Measurements from ENCODE around the gene ANO1. TPM values are rescaled to one million over a fixed set of nuclear protein-coding genes. Genes with fewer than 3 reads are reported as not detected.

ANO1 gene
- total RNA-seq, 1 experiment from 2014 or later: 41.7 TPM

DNA sequence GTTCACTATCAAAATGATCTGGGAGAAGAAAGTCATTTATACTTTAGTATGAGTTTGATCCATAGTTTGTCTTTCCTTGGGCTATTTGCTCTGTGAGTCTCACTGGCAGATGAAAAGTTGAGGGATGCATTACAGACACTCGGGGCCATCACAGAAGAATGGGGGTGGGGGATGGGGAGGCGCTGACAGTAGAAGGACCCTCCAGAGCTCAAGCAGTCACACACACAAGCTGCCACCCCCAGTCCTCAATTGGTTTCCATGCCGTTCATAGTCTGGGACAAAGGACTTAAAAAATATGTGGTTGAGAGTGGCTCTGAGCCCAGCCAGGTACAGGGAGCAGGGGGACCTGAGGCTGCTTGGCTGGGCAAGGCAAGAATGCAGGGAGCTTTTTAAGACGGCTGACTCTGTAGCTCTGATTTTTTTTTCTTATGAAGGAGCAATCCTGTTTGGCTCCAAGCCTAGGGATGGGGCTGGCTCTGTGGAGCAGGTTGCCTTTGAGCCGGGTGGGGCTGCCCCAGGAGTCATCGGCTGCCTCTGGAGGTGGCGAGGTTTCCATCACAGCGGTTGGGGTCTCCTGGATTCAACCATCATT, 13.3 kb upstream of the ANO1 start:
- no peak for ATAC-seq
- Histone ChIP-seq H3K9ac (ENCODE audit: low read length) (peak overlapping the region; percentile 18; the same call in 1 of the 2 replicates), H4K20me1 (ENCODE audit: insufficient read depth) (no peaks in the 10 kb centered on the region), H3K4me2 (ENCODE audit: low read length) (peak overlapping the region; percentile 21), H3K9me3 (ENCODE audit: control insufficient read depth in 1 of 2, insufficient read depth in 1 of 2, low read depth in 1 of 2, low read length in 2 of 2) (no peaks in the 10 kb centered on the region), H3K4me3 (replicated peaks in 1 of 2; ENCODE audit: low read depth in 1 of 2, low read length in 2 of 2) (no peak overlapping the region), H3K27ac (ENCODE audit: low read depth, low read length) (no peak overlapping the region; the same call in 1 of the 2 replicates), H3K9me2 (ENCODE audit: insufficient read depth) (no peaks in the 10 kb centered on the region), H3K4me1 (ENCODE audit: control insufficient read depth in 1 of 2, insufficient read depth in 2 of 2, low read length in 2 of 2) (peaks cover 41 to 58% of the 10 kb centered on the region in 2 experiments), H3K27me3 (ENCODE audit: insufficient read depth, low read length) (no peaks in the 10 kb centered on the region), H3K79me2 (ENCODE audit: insufficient read depth, low read length) (no peaks in the 10 kb centered on the region), H2AFZ (ENCODE audit: low read depth, low read length, poor library complexity, severe bottlenecking) (no peak overlapping the region), H3K36me3 (ENCODE audit: control insufficient read depth in 1 of 2, insufficient read depth in 2 of 2, low read length in 2 of 2) (no peaks in the 10 kb centered on the region)
- TF ChIP-seq EGR1 (IDR thresholded peaks at IDR 0.05; ENCODE audit: low read depth): no peak
- TF ChIP-seq ZFX (IDR thresholded peaks at IDR 0.05): no peak
- no peak for TF ChIP-seq YY1 (IDR thresholded peaks at IDR 0.05; ENCODE audit: extremely low read depth, insufficient replicate concordance, low read depth, low read length)
- POLR2A ChIA-PET: no interaction called here
- CTCF ChIA-PET: no interaction called here
- BruUV-seq (replicated peaks): no TSS peak
- RAD21 ChIA-PET (ENCODE audit: low non-redundant PET in 1 of 2, low total read pairs in 2 of 2, uncharacterized antibody in 2 of 2, unreplicated experiment in 2 of 2): no interaction called here
- intact Hi-C loops (cut with micrococcal nuclease): loop anchor here (5.0 kb wide), 1 partner anchor 118 kb away; no protein-coding TSS in a partner anchor
- DNase-seq (ENCODE audit: low read depth, low spot score): no peak

DNA sequence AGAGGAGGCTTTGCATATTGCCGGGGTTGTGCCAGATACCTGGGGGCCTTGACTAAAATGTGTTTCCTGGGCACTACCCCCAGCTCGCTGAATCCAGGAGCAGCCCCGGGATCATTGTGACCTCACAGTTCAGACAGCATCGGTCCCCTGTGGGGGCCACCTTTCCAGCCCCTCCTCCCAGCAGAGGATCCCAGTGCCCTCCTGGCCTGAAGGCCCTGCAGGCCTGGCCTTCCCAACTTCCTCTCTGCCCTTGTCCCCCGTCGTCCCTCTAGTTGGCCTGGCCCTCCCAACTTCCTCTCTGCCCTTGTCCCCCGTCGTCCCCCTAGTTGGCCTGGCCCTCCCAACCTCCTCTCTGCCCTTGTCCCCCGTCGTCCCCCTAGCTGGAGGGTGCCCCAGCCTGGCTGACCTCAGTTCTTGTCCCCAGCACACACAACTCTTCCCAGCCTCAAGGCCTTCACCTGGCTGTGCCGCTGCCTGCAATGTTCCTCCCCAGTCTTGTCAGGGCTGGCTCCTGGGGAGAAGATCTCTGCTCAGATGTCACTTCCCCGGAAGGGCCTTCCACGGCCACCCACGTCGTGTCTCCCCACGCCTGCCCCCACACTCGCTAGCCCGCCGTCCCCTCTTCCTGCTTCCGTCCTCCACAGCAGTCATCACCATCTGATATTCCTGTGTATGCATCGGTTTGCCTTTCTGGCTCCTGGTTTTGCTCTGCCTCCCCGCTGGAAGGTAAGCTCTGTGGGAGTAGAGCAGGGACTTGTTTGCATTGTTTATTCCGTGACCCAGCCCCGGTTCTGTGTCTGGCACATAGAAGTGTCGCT, 12.6 kb upstream of the ANO1 start:
- ChIA-PET POLR2A (no interaction called here), CTCF (no interaction called here), RAD21 (ENCODE audit: low non-redundant PET in 1 of 2, low total read pairs in 2 of 2, uncharacterized antibody in 2 of 2, unreplicated experiment in 2 of 2) (no interaction called here)
- Histone ChIP-seq H3K4me1 (ENCODE audit: control insufficient read depth in 1 of 2, insufficient read depth in 2 of 2, low read length in 2 of 2) (peaks cover 41 to 55% of the 10 kb centered on the region in 2 experiments), H3K27ac (ENCODE audit: low read depth, low read length) (no peak overlapping the region; the same call in 1 of the 2 replicates), H2AFZ (ENCODE audit: low read depth, low read length, poor library complexity, severe bottlenecking) (no peak overlapping the region), H3K79me2 (ENCODE audit: insufficient read depth, low read length) (no peaks in the 10 kb centered on the region), H3K9me3 (ENCODE audit: control insufficient read depth in 1 of 2, insufficient read depth in 1 of 2, low read depth in 1 of 2, low read length in 2 of 2) (no peaks in the 10 kb centered on the region), H3K9ac (ENCODE audit: low read length) (no peak overlapping the region), H3K9me2 (ENCODE audit: insufficient read depth) (no peaks in the 10 kb centered on the region), H3K4me3 (replicated peaks in 1 of 2; ENCODE audit: low read depth in 1 of 2, low read length in 2 of 2) (no peak overlapping the region), H3K4me2 (ENCODE audit: low read length) (peak overlapping the region; percentile 21; the same call in 1 of the 2 replicates), H4K20me1 (ENCODE audit: insufficient read depth) (no peaks in the 10 kb centered on the region), H3K27me3 (ENCODE audit: insufficient read depth, low read length) (no peaks in the 10 kb centered on the region), H3K36me3 (ENCODE audit: control insufficient read depth in 1 of 2, insufficient read depth in 2 of 2, low read length in 2 of 2) (no peaks in the 10 kb centered on the region)
- DNase-seq (ENCODE audit: low read depth, low spot score) (no peak), ATAC-seq (no peak)
- TF ChIP-seq FOSL1 (IDR thresholded peaks at IDR 0.05; ENCODE audit: low read depth) (no peak), EZH2 (IDR thresholded peaks at IDR 0.05) (no peak), JUND (IDR thresholded peaks at IDR 0.05) (no peak), ZFX (IDR thresholded peaks at IDR 0.05) (no peak), RAD21 (IDR thresholded peaks at IDR 0.05; ENCODE audit: low read depth) (no peak)
- TF ChIP-seq, protein P1, sequence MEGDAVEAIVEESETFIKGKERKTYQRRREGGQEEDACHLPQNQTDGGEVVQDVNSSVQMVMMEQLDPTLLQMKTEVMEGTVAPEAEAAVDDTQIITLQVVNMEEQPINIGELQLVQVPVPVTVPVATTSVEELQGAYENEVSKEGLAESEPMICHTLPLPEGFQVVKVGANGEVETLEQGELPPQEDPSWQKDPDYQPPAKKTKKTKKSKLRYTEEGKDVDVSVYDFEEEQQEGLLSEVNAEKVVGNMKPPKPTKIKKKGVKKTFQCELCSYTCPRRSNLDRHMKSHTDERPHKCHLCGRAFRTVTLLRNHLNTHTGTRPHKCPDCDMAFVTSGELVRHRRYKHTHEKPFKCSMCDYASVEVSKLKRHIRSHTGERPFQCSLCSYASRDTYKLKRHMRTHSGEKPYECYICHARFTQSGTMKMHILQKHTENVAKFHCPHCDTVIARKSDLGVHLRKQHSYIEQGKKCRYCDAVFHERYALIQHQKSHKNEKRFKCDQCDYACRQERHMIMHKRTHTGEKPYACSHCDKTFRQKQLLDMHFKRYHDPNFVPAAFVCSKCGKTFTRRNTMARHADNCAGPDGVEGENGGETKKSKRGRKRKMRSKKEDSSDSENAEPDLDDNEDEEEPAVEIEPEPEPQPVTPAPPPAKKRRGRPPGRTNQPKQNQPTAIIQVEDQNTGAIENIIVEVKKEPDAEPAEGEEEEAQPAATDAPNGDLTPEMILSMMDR (IDR thresholded peaks at IDR 0.05 in 2 of 3, conservative IDR thresholded peaks at IDR 0.05 in 1 of 3; ENCODE audit: borderline replicate concordance in 1 of 3, insufficient read depth in 1 of 3, low read depth in 2 of 3, low read length in 2 of 3): no peak
- TF ChIP-seq, protein P2, sequence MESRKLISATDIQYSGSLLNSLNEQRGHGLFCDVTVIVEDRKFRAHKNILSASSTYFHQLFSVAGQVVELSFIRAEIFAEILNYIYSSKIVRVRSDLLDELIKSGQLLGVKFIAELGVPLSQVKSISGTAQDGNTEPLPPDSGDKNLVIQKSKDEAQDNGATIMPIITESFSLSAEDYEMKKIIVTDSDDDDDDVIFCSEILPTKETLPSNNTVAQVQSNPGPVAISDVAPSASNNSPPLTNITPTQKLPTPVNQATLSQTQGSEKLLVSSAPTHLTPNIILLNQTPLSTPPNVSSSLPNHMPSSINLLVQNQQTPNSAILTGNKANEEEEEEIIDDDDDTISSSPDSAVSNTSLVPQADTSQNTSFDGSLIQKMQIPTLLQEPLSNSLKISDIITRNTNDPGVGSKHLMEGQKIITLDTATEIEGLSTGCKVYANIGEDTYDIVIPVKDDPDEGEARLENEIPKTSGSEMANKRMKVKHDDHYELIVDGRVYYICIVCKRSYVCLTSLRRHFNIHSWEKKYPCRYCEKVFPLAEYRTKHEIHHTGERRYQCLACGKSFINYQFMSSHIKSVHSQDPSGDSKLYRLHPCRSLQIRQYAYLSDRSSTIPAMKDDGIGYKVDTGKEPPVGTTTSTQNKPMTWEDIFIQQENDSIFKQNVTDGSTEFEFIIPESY (IDR thresholded peaks at IDR 0.05; ENCODE audit: extremely low read depth, insufficient replicate concordance, low read length): no peak
- intact Hi-C loops (cut with micrococcal nuclease): loop anchor here (5.0 kb wide), 1 partner anchor 118 kb away; no protein-coding TSS in a partner anchor
- no TSS peak for BruUV-seq (replicated peaks)

Data from HCT116 (cell line).